ENCODE measurements around the gene PCDHA1. TPM values are rescaled to one million over a fixed set of nuclear protein-coding genes. Genes with fewer than 3 reads are reported as not detected.

The PCDHA1 gene
- total and polyA plus RNA-seq, 2 experiments from 2014 or later, result 0.81 to 1.6 TPM

GRCh38 chr5:141002605-141002965 lies 216.6 kb downstream of the PCDHA1 start:
- no peaks in the 10 kb centered on the region; the same call in 1 of the 2 replicates for H3F3A ChIP-seq (replicated peaks; ENCODE audit: low read depth)
- H3K4me3 ChIP-seq, result peak overlapping the region; percentile 55
- no peaks in the 10 kb centered on the region for H4K20me1 ChIP-seq (replicated peaks; ENCODE audit: insufficient read depth)
- ATAC-seq (no peak), DNase-seq (ENCODE audit: low spot score) (no peak)
- H3K4me1 Mint-ChIP-seq, result peaks cover 61% of the 10 kb centered on the region
- TF ChIP-seq CREB1 (CRISPR knock-in tag; IDR thresholded peaks at IDR 0.05; ENCODE audit: low read depth) (no peak), STAT1 (IDR thresholded peaks at IDR 0.05; ENCODE audit: unreplicated experiment) (no peak), NANOG (IDR thresholded peaks at IDR 0.05; ENCODE audit: borderline replicate concordance) (no peak), ZNF462 (CRISPR knock-in tag; IDR thresholded peaks at IDR 0.05) (no peak), ZNF331 (CRISPR knock-in tag; IDR thresholded peaks at IDR 0.05; ENCODE audit: low read depth) (no peak), ZNF114 (CRISPR knock-in tag; IDR thresholded peaks at IDR 0.05) (no peak), EZH2phosphoT487 (IDR thresholded peaks at IDR 0.05; ENCODE audit: unreplicated experiment) (no peak), CTCF (conservative IDR thresholded peaks at IDR 0.05; ENCODE audit: low read depth in 2 of 2) (no peak), REST (IDR thresholded peaks at IDR 0.05; ENCODE audit: unreplicated experiment) (no peak), EZH2 (IDR thresholded peaks at IDR 0.05; ENCODE audit: low read depth, unreplicated experiment) (no peak), POLR2AphosphoS5 (IDR thresholded peaks at IDR 0.05; ENCODE audit: low read depth) (no peak), ETS1 (IDR thresholded peaks at IDR 0.05) (no peak), JUNB (IDR thresholded peaks at IDR 0.05; ENCODE audit: unreplicated experiment) (no peak)
- peak overlapping the region; percentile 86 for H3K27ac ChIP-seq (ENCODE audit: low read depth)
- no peaks in the 10 kb centered on the region for H3K27me3 ChIP-seq (ENCODE audit: insufficient read depth)
- H3K9me2 ChIP-seq (ENCODE audit: insufficient read depth), result no peaks in the 10 kb centered on the region
- peak overlapping the region; percentile 99 for H3K27ac Mint-ChIP-seq
- H3K36me3 Mint-ChIP-seq (ENCODE audit: low read depth), result peaks cover 7% of the 10 kb centered on the region; the same call in 2 of the 3 replicates
- H3K4me1 ChIP-seq (ENCODE audit: insufficient read depth), result peaks cover 53% of the 10 kb centered on the region
- peak overlapping the region; percentile 53 for H3K4me2 ChIP-seq
- peak overlapping the region; percentile 79 for H3K4me3 Mint-ChIP-seq
- no peak overlapping the region for H2AFZ ChIP-seq
- no peaks in the 10 kb centered on the region for H3K79me2 ChIP-seq (replicated peaks; ENCODE audit: insufficient read depth)
- no peaks in the 10 kb centered on the region for H3K36me3 ChIP-seq (ENCODE audit: insufficient read depth)
- no peaks in the 10 kb centered on the region for H3K9me3 Mint-ChIP-seq
- peaks cover 2% of the 10 kb centered on the region for H3K27me3 Mint-ChIP-seq (ENCODE audit: insufficient read depth, low read depth, poor library complexity)
